GM12892 (cell line): ENCODE measurements around the gene BRCA2.

Experiments
- POLR2A ChIP-seq: IDR thresholded peaks from 2 replicates; pipeline ENCODE4 v1.6.1; 2011; ENCODE audit warnings: low read depth, low read length, control low read depth
- POLR2AphosphoS5 ChIP-seq: IDR thresholded peaks from 2 replicates; pipeline ENCODE4 v1.6.1; 2011; ENCODE audit warnings: low read depth, low read length, control low read depth
- TAF1 ChIP-seq: IDR thresholded peaks from 2 replicates; pipeline ENCODE4 v1.6.1; 2011; ENCODE audit warnings: low read depth, mild to moderate bottlenecking, control low read depth, low read length, borderline replicate concordance

- TF ChIP-seq POLR2A: no peak
- TF ChIP-seq POLR2AphosphoS5: no peak
- TF ChIP-seq TAF1: no peak
Observed at GRCh38 chr13:32316501-32316900, 1.2 kb downstream of the BRCA2 start.
